KMS-11 (cell line): ENCODE results near the gene GTF2IRD1.

Source experiments
- H2AFZ ChIP-seq: fragments of 200-600 bp; sonication (generic); 2 replicates; pipeline ENCODE4 v1.6.1; 2016; ENCODE audit warnings: antibody characterized with exemption, mixed run types, low read depth
- H3K27ac ChIP-seq: fragments of 200-600 bp; sonication (generic); 2 replicates; pipeline ENCODE4 v1.6.1; 2016; ENCODE audit warnings: mild to moderate bottlenecking, mixed run types
- H3K27me3 ChIP-seq: fragments of 200-600 bp; sonication (generic); 2 replicates; pipeline ENCODE4 v1.6.1; 2017; ENCODE audit warnings: mild to moderate bottlenecking, low read depth, mixed run types, moderate library complexity; ENCODE audit not compliant: insufficient read depth
- H3K36me3 ChIP-seq: fragments of 200-600 bp; sonication (generic); 2 replicates; pipeline ENCODE4 v1.6.1; 2017; ENCODE audit warnings: mild to moderate bottlenecking, mixed run types; ENCODE audit not compliant: insufficient read depth
- H3K4me1 ChIP-seq: fragments of 200-600 bp; sonication (generic); 2 replicates; pipeline ENCODE4 v1.6.1; 2016; ENCODE audit warnings: mild to moderate bottlenecking, low read depth, mixed run types; ENCODE audit not compliant: poor library complexity, severe bottlenecking
- H3K4me2 ChIP-seq: fragments of 200-600 bp; sonication (generic); 2 replicates; pipeline ENCODE4 v1.7.0; 2016; ENCODE audit warnings: mild to moderate bottlenecking, mixed run types
- H3K4me3 ChIP-seq: fragments of 200-600 bp; sonication (generic); IDR thresholded peaks from 2 replicates; pipeline ENCODE4 v1.6.1; 2017; ENCODE audit warnings: low read depth, low read length, mixed read lengths; ENCODE audit not compliant: insufficient read depth
- H3K79me2 ChIP-seq: fragments of 200-600 bp; sonication (generic); 2 replicates; pipeline ENCODE4 v1.6.1; 2016; ENCODE audit warnings: low read depth, mixed run types; ENCODE audit not compliant: insufficient read depth
- H3K9ac ChIP-seq: fragments of 200-600 bp; sonication (generic); 2 replicates; pipeline ENCODE4 v1.6.1; 2016; ENCODE audit warnings: mild to moderate bottlenecking, mixed run types
- H4K20me1 ChIP-seq: fragments of 200-600 bp; sonication (generic); 2 replicates; pipeline ENCODE4 v1.6.1; 2016; ENCODE audit warnings: mild to moderate bottlenecking, mixed run types; ENCODE audit not compliant: insufficient read depth
- CTCF ChIP-seq: fragments of 200-600 bp; sonication (generic); conservative IDR thresholded peaks from 2 replicates; pipeline ENCODE4 v1.6.1; 2017; ENCODE audit warnings: low read depth, mild to moderate bottlenecking, antibody characterized with exemption, low read length, moderate library complexity, mixed read lengths

The GTF2IRD1 gene

GRCh38 chr7:74515276-74515675 lies 61.6 kb downstream of the GTF2IRD1 start:
- no peaks in the 10 kb centered on the region for H3K36me3 ChIP-seq
- TF ChIP-seq CTCF = no peak
- H3K4me1 ChIP-seq = no peaks in the 10 kb centered on the region

GRCh38 chr7:74516214-74516613 lies 62.5 kb downstream of the GTF2IRD1 start:
- Histone ChIP-seq H3K9ac (no peak overlapping the region), H3K36me3 (no peaks in the 10 kb centered on the region)

More at GRCh38 chr7:74515276-74515675, 61.6 kb downstream of the GTF2IRD1 start:
- H3K4me3 ChIP-seq = no peak overlapping the region
- no peaks in the 10 kb centered on the region for H3K27me3 ChIP-seq
- no peaks in the 10 kb centered on the region for H4K20me1 ChIP-seq
- no peak overlapping the region for H3K27ac ChIP-seq
- H3K4me2 ChIP-seq = no peak overlapping the region
- no peaks in the 10 kb centered on the region for H3K79me2 ChIP-seq
- H3K9ac ChIP-seq = no peak overlapping the region
- H2AFZ ChIP-seq = no peak overlapping the region

GRCh38 chr7:74518041-74518440 lies 64.3 kb downstream of the GTF2IRD1 start:
- Histone ChIP-seq H3K9ac (no peak overlapping the region), H3K4me2 (no peak overlapping the region), H3K27me3 (no peaks in the 10 kb centered on the region), H3K27ac (no peak overlapping the region), H3K4me1 (no peaks in the 10 kb centered on the region), H4K20me1 (no peaks in the 10 kb centered on the region), H3K4me3 (no peak overlapping the region), H2AFZ (no peak overlapping the region), H3K36me3 (no peaks in the 10 kb centered on the region), H3K79me2 (no peaks in the 10 kb centered on the region)
- TF ChIP-seq CTCF = no peak

More at GRCh38 chr7:74516214-74516613, 62.5 kb downstream of the GTF2IRD1 start:
- no peak overlapping the region for H3K4me2 ChIP-seq
- no peaks in the 10 kb centered on the region for H3K4me1 ChIP-seq
- H3K79me2 ChIP-seq = no peaks in the 10 kb centered on the region
- no peak for TF ChIP-seq CTCF
- H4K20me1 ChIP-seq = no peaks in the 10 kb centered on the region
- no peaks in the 10 kb centered on the region for H3K27me3 ChIP-seq
- H3K4me3 ChIP-seq = no peak overlapping the region
- no peak overlapping the region for H2AFZ ChIP-seq
- H3K27ac ChIP-seq = no peak overlapping the region

- H3K36me3 ChIP-seq = no peaks in the 10 kb centered on the region
- no peak overlapping the region for H3K4me3 ChIP-seq
- no peak overlapping the region for H3K4me2 ChIP-seq
- no peak for TF ChIP-seq CTCF
- no peak overlapping the region for H3K9ac ChIP-seq
- no peaks in the 10 kb centered on the region for H3K4me1 ChIP-seq
- H2AFZ ChIP-seq = no peak overlapping the region
- H3K27ac ChIP-seq = no peak overlapping the region
- no peaks in the 10 kb centered on the region for H4K20me1 ChIP-seq
- no peaks in the 10 kb centered on the region for H3K27me3 ChIP-seq
- H3K79me2 ChIP-seq = no peaks in the 10 kb centered on the region
Observed at GRCh38 chr7:74518654-74519053, 64.9 kb downstream of the GTF2IRD1 start.

- Histone ChIP-seq H3K79me2 (no peaks in the 10 kb centered on the region), H3K27me3 (no peaks in the 10 kb centered on the region), H3K9ac (no peak overlapping the region), H3K36me3 (no peaks in the 10 kb centered on the region), H3K4me3 (no peak overlapping the region), H3K4me1 (no peaks in the 10 kb centered on the region), H3K27ac (no peak overlapping the region), H4K20me1 (no peaks in the 10 kb centered on the region), H2AFZ (no peak overlapping the region), H3K4me2 (no peak overlapping the region)
- no peak for TF ChIP-seq CTCF
Observed at GRCh38 chr7:74519395-74519794, 65.7 kb downstream of the GTF2IRD1 start.
